ENCODE measurements around the gene XPC.

XPC gene

DNA sequence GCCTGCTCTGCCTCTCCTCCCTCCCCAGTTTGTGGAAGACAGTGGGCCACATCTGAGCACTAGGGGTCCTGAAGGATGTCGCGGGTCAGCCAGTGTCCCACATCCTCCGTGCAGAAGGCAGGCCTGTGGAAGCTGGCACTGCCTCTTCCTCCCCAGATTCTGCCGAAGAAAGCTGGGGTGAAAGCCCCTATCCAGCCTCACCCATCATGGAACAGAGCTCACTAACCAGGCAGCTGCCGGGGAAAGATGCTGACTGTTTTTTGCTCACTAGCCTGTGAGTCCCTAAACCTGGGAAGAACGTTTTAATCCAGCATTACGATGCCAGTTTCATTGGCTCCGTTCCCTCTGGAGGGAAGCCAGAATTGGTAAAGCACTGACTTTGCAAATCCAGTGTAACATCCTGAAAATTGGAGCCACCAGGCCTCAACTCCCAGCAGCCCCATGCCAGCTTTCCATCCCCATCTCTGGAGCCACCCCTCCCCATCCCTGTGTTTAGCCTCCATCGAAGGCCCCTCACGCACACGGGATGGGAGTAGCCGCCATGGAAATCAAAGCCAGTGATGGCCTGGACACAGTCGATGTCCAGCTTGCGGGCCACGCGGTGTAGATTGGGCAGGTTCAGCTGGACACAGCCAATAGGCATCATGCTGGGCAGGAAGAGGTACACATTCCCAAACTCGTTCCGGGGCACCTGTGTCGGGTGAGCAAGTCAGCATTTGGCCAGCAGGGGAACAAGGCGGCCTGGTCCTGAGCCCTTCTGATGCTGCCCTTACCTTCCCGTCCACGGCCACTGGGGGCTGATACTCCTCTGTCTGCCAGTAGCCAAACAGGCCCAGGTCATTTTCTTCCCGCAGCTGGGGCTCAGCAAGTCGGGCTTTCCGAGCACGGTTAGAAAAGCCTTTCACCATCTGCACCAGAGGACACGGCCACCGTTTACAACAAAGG is 30.1 kb downstream of the XPC start:
- TF ChIP-seq POLR2AphosphoS5 (IDR thresholded peaks at IDR 0.05; ENCODE audit: low read depth, low read length) (no peak), TAF1 (IDR thresholded peaks at IDR 0.05; ENCODE audit: borderline replicate concordance, insufficient read depth, low read length) (no peak), FOXP2 (optimal IDR thresholded peaks at IDR 0.05; ENCODE audit: borderline replicate concordance, extremely low read depth, extremely low read length, insufficient read depth) (no peak), SIN3A (IDR thresholded peaks at IDR 0.05; ENCODE audit: borderline replicate concordance, insufficient read depth, low read length) (no peak)

DNA sequence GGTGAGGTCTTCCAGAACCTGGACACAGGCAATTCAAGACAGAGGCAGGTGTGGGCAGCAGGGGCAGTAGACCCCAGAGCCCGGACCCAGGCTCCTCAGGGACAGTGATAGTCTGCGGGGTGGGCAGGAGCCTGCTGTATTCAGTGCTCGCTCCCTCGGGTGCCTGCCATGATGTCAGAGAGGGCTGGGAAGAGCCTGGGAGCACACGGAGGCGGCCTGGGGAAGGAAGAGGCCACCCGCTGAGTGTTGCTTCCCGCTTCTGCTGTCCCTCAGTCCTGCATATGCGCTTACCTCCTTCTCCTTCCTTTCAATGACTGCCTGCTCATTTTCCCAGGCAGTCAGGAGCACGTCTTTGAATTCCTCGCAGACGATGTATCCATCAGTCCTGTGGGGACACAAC is 30.8 kb downstream of the XPC start:
- TF ChIP-seq FOXP2 (optimal IDR thresholded peaks at IDR 0.05; ENCODE audit: borderline replicate concordance, extremely low read depth, extremely low read length, insufficient read depth) (no peak), TAF1 (IDR thresholded peaks at IDR 0.05; ENCODE audit: borderline replicate concordance, insufficient read depth, low read length) (no peak), SIN3A (IDR thresholded peaks at IDR 0.05; ENCODE audit: borderline replicate concordance, insufficient read depth, low read length) (no peak), POLR2AphosphoS5 (IDR thresholded peaks at IDR 0.05; ENCODE audit: low read depth, low read length) (no peak)
- TF ChIP-seq, protein P1, sequence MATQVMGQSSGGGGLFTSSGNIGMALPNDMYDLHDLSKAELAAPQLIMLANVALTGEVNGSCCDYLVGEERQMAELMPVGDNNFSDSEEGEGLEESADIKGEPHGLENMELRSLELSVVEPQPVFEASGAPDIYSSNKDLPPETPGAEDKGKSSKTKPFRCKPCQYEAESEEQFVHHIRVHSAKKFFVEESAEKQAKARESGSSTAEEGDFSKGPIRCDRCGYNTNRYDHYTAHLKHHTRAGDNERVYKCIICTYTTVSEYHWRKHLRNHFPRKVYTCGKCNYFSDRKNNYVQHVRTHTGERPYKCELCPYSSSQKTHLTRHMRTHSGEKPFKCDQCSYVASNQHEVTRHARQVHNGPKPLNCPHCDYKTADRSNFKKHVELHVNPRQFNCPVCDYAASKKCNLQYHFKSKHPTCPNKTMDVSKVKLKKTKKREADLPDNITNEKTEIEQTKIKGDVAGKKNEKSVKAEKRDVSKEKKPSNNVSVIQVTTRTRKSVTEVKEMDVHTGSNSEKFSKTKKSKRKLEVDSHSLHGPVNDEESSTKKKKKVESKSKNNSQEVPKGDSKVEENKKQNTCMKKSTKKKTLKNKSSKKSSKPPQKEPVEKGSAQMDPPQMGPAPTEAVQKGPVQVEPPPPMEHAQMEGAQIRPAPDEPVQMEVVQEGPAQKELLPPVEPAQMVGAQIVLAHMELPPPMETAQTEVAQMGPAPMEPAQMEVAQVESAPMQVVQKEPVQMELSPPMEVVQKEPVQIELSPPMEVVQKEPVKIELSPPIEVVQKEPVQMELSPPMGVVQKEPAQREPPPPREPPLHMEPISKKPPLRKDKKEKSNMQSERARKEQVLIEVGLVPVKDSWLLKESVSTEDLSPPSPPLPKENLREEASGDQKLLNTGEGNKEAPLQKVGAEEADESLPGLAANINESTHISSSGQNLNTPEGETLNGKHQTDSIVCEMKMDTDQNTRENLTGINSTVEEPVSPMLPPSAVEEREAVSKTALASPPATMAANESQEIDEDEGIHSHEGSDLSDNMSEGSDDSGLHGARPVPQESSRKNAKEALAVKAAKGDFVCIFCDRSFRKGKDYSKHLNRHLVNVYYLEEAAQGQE (IDR thresholded peaks at IDR 0.05; ENCODE audit: insufficient read depth in 1 of 2, low read depth in 2 of 2, low read length in 2 of 2), result no peak

DNA sequence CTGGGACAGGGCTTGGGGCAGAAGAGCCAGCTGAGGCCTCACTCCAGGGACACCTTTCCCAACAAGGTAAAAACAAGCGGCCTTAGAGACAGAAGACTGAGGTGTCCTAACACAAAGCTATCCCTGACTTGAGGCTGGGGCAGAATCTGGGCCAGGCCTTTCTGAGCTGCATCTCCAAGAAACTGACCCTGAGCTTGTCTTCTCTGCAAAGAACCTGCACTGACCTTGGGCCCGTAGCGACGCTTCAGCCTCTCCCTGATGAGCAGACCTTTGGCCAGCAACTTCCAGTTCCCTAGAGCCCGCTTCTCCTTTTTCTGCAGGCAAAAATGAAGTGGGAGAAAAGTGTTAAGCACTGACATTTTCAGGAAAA is 31.4 kb downstream of the XPC start:
- TF ChIP-seq FOXP2 (optimal IDR thresholded peaks at IDR 0.05; ENCODE audit: borderline replicate concordance, extremely low read depth, extremely low read length, insufficient read depth) (no peak), SIN3A (IDR thresholded peaks at IDR 0.05; ENCODE audit: borderline replicate concordance, insufficient read depth, low read length) (no peak), TAF1 (IDR thresholded peaks at IDR 0.05; ENCODE audit: borderline replicate concordance, insufficient read depth, low read length) (no peak), POLR2AphosphoS5 (IDR thresholded peaks at IDR 0.05; ENCODE audit: low read depth, low read length) (no peak)
- TF ChIP-seq, protein P1 (IDR thresholded peaks at IDR 0.05; ENCODE audit: insufficient read depth in 1 of 2, low read depth in 2 of 2, low read length in 2 of 2), result no peak

GRCh38 chr3:14146381-14147065 is 31.9 kb downstream of the XPC start:
- TF ChIP-seq FOXP2 (optimal IDR thresholded peaks at IDR 0.05; ENCODE audit: borderline replicate concordance, extremely low read depth, extremely low read length, insufficient read depth), result no peak

DNA sequence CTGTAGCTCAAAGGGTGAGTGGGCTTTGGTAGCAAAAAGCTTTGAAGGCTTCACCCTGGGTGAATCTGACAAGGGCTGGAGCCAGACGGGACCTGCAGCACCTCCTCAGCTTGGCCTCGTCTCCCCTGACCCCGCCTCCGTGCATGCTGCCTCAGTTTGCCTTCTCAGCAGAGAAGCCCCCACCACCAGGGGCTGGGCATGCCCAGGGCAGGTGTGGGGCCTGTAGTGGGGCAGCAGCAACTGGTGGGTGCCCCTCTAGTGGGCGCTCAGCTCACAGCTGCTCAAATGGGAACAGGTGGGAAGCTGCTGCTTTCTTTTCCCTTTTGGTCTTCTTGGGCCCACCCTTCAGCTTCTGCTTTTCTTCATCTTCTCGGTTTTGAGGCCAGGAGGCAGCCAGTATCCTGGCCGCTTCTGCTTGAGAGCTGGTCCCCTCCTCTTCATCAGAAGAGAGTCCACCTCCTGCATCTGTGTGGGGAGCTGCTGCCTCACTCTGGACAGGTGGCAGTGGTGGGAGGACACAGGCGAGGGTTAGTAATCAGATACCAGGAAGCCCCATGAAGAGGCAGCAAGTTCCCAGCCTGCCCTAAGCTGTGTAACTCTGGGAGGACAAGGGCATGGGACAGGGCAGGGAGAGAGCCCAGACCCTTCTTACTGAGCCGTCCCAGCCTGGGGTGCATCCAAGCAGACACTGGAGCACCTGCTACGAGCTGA is 32.6 kb downstream of the XPC start:
- TF ChIP-seq SIN3A (IDR thresholded peaks at IDR 0.05; ENCODE audit: borderline replicate concordance, insufficient read depth, low read length) (no peak), FOXP2 (optimal IDR thresholded peaks at IDR 0.05; ENCODE audit: borderline replicate concordance, extremely low read depth, extremely low read length, insufficient read depth) (no peak), POLR2AphosphoS5 (IDR thresholded peaks at IDR 0.05; ENCODE audit: low read depth, low read length) (no peak), TAF1 (IDR thresholded peaks at IDR 0.05; ENCODE audit: borderline replicate concordance, insufficient read depth, low read length) (no peak)
- TF ChIP-seq, protein P1 (IDR thresholded peaks at IDR 0.05; ENCODE audit: insufficient read depth in 1 of 2, low read depth in 2 of 2, low read length in 2 of 2), result no peak
